ENCODE measurements around the gene TC2N. TPM values are rescaled to one million over a fixed set of nuclear protein-coding genes. Genes with fewer than 3 reads are reported as not detected.
"Not testable (repeated sequence)": the region's sequence is repeated elsewhere in the genome, so short reads cannot be mapped to it uniquely, and the experiment has no call there.

The TC2N gene
- total RNA-seq, 2 experiments from 2014 or later: 48.8 to 49.3 TPM

GRCh38 chr14:91877376-91877915 is 10.1 kb upstream of the TC2N start:
- POLR2A ChIA-PET: no interaction called here
- Mint-ChIP-seq H3K27me3 (no peaks in the 10 kb centered on the region), H3K36me3 (ENCODE audit: low read depth) (no peaks in the 10 kb centered on the region), H3K27ac (no peak overlapping the region), H3K4me1 (peaks cover 71% of the 10 kb centered on the region), H3K4me3 (no peak overlapping the region), H3K9me3 (ENCODE audit: low read depth) (no peaks in the 10 kb centered on the region)
- CTCF ChIA-PET: interaction anchor here (0.6 kb wide), 1 partner anchor 244 kb away, joined by 3 read pairs; the partner anchor contains the start of gene NDUFB1
- ATAC-seq (no peak), DNase-seq (no peak)
- intact Hi-C loops (cut with DNase I, micrococcal nuclease): no loop called here

DNA sequence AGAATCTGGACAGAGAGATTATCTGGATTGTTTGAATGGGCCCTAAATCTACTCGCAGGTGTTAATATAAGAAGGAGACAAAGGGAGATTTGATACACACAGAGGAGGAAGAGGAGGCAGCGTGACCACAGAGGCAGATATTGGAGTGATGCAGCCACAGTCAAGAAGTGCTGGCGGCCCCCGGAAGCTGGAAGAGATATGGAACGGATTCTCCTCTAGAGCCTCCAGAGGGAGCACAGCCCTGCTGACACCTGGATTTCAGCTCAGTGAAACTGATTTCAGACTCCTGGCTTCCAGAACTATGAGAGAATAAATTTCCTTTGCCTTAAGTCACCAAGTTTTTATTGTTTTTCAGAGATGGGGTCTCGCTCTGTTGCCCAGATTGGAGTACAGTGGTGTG is 9.2 kb upstream of the TC2N start:
- ATAC-seq: no peak
- POLR2A ChIA-PET: no interaction called here
- intact Hi-C loops (cut with DNase I, micrococcal nuclease): no loop called here
- CTCF ChIA-PET: no interaction called here
- no peak for DNase-seq
- Mint-ChIP-seq H3K27me3 (no peaks in the 10 kb centered on the region), H3K4me3 (no peak overlapping the region), H3K36me3 (ENCODE audit: low read depth) (no peaks in the 10 kb centered on the region), H3K4me1 (peaks cover 81% of the 10 kb centered on the region), H3K9me3 (ENCODE audit: low read depth) (no peaks in the 10 kb centered on the region), H3K27ac (no peak overlapping the region)

- Mint-ChIP-seq H3K4me1 (peaks cover 80% of the 10 kb centered on the region), H3K27me3 (no peaks in the 10 kb centered on the region), H3K9me3 (ENCODE audit: low read depth) (no peaks in the 10 kb centered on the region), H3K27ac (no peak overlapping the region), H3K4me3 (no peak overlapping the region), H3K36me3 (ENCODE audit: low read depth) (no peaks in the 10 kb centered on the region)
- no peak for DNase-seq
- intact Hi-C loops (cut with DNase I, micrococcal nuclease): loop anchor here in 1 of 2 experiments (1.0 kb wide), 1 partner anchor 8 kb away; no protein-coding TSS in a partner anchor
- ChIA-PET POLR2A (no interaction called here), CTCF (interaction anchor here (2.1 kb wide), 1 partner anchor 16 kb away, joined by 9 read pairs; no protein-coding TSS in a partner anchor)
- ATAC-seq: no peak
Measured at GRCh38 chr14:91875525-91876286, 8.4 kb upstream of the TC2N start.

DNA sequence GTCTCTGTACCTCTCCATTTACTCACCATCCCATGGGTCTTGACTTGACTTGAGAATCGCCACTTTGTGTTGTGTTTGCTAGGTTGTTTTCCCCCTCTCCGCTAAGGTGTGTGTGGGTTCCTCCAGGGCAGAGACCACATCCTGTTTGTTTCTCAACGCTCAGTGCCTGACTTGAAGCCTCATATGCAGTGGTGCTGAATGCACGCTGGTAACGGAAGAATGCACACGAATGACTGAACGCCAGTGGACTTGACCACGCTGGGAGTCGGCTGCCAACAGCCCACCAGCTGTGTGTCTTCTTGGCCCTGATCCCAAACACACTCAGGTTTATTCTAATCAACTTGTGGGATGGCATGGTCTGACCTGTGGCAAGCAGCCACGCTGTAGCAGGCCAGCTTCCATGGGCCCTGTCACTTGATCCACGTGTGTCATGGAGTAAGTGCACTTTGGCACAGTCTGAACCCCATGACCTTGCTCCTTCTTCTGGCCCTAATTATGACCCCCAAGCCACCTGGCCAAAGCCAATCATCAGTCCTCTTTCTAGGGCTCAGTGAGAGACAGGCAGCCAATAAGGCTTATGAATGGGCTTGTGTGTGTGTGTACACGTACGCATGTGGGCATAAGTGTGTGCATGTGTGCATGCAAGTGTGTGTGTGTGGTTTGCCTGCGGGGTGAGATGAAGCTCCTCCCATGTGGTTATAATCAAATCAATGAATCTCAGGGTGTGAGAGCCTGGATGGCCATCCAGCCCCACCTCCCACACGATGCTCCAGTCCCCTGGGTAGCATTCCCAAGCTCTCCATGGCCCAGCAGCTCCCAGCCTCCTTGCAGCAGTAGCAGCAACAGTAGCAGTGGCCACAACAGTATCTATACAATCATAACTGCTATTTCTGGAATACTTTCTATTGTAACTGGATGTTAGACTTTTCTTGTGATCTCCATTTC is 6.4 kb upstream of the TC2N start:
- ATAC-seq: peak; percentile 76
- intact Hi-C loops (cut with DNase I, micrococcal nuclease): loop anchor here (1.0 to 5.0 kb wide), 5 partner anchors 19 to 456 kb away; partner anchors contain the start of genes CCDC88C (in 1 of the 2) and PPP4R3A (in 1 of the 2)
- ChIA-PET POLR2A (no interaction called here), CTCF (interaction anchor here (0.6 to 2.1 kb wide), 10 partner anchors 12 to 625 kb away, joined by 3 to 9 read pairs (median 4); no protein-coding TSS in a partner anchor)
- H3K27me3 Mint-ChIP-seq: no peaks in the 10 kb centered on the region
- DNase-seq: peak; percentile 84
- H3K27ac Mint-ChIP-seq: peak overlapping the region; percentile 94
- no peaks in the 10 kb centered on the region for H3K36me3 Mint-ChIP-seq (ENCODE audit: low read depth)
- no peaks in the 10 kb centered on the region for H3K9me3 Mint-ChIP-seq (ENCODE audit: low read depth)
- H3K4me3 Mint-ChIP-seq: peak overlapping the region; percentile 67
- peaks cover 84% of the 10 kb centered on the region for H3K4me1 Mint-ChIP-seq

GRCh38 chr14:91872517-91873470 is 5.5 kb upstream of the TC2N start:
- H3K4me1 Mint-ChIP-seq: peaks cover 93% of the 10 kb centered on the region
- H3K27me3 Mint-ChIP-seq: no peaks in the 10 kb centered on the region
- peak overlapping the region; percentile 67 for H3K4me3 Mint-ChIP-seq
- CTCF ChIA-PET: interaction anchor here (0.9 to 1.5 kb wide), 5 partner anchors 11 to 43 kb away, joined by 3 to 7 read pairs (median 4); no protein-coding TSS in a partner anchor
- intact Hi-C loops (cut with DNase I, micrococcal nuclease): loop anchor here (1.0 to 5.0 kb wide), 5 partner anchors 20 to 455 kb away; partner anchors contain the start of genes CCDC88C (in 1 of the 2) and PPP4R3A (in 1 of the 2)
- ATAC-seq: no peak
- no peaks in the 10 kb centered on the region for H3K36me3 Mint-ChIP-seq (ENCODE audit: low read depth)
- H3K27ac Mint-ChIP-seq: peak overlapping the region; percentile 94
- POLR2A ChIA-PET: no interaction called here
- no peaks in the 10 kb centered on the region for H3K9me3 Mint-ChIP-seq (ENCODE audit: low read depth)
- peak; percentile 51 for DNase-seq

DNA sequence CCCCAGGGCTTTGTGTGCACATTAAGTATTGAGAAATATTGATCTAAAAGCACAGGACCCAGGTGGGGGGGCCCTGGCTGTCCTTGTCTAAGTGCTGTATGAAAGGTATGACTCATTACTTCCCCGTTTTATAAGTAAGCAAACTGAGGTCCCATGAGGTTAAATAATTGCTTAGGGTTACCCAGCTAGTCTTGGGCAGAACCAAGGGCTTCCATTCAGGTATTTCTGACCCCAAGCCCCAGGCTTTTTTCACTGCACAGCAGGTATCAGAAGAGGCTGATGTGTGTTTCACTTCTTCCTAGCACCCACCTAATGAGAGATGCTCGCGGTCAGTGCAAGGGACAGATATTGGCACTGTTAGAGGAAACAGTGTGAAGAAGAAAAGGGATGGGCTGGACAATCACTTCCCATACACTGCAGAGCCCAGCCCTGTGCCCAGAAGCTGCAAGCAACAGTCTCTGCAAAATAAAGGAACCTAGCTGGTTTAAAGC is 4.7 kb upstream of the TC2N start:
- peak overlapping the region; percentile 94 for H3K27ac Mint-ChIP-seq
- H3K4me3 Mint-ChIP-seq: peak overlapping the region; percentile 67
- peak; percentile 20 for ATAC-seq
- H3K27me3 Mint-ChIP-seq: no peaks in the 10 kb centered on the region
- POLR2A ChIA-PET: no interaction called here
- H3K9me3 Mint-ChIP-seq (ENCODE audit: low read depth): no peaks in the 10 kb centered on the region
- peak; percentile 73 for DNase-seq
- H3K36me3 Mint-ChIP-seq (ENCODE audit: low read depth): no peaks in the 10 kb centered on the region
- peaks cover 95% of the 10 kb centered on the region for H3K4me1 Mint-ChIP-seq
- CTCF ChIA-PET: interaction anchor here (1.1 to 1.5 kb wide), 5 partner anchors 9 to 43 kb away, joined by 3 to 7 read pairs (median 5); no protein-coding TSS in a partner anchor
- intact Hi-C loops (cut with DNase I, micrococcal nuclease): loop anchor here (2.0 to 5.0 kb wide), 4 partner anchors 21 to 455 kb away; partner anchors contain the start of genes CCDC88C (in 1 of the 2) and PPP4R3A (in 1 of the 2)

GRCh38 chr14:91871401-91871800 is 4.1 kb upstream of the TC2N start:
- POLR2A ChIA-PET; H3K27me3 Mint-ChIP-seq; DNase-seq; ATAC-seq; H3K36me3 Mint-ChIP-seq (ENCODE audit: low read depth); H3K4me3 Mint-ChIP-seq; H3K9me3 Mint-ChIP-seq (ENCODE audit: low read depth): not testable (repeated sequence)
- CTCF ChIA-PET: interaction anchor here (1.1 kb wide), 1 partner anchor 8 kb away, joined by 5 read pairs; no protein-coding TSS in a partner anchor
- Mint-ChIP-seq H3K27ac (peak overlapping the region; percentile 72), H3K4me1 (peaks cover 96% of the 10 kb centered on the region)
- intact Hi-C loops (cut with DNase I, micrococcal nuclease): loop anchor here in 1 of 2 experiments (5.0 kb wide), 2 partner anchors 106 to 454 kb away; partner anchors contain the start of gene CCDC88C

GRCh38 chr14:91870890-91871289 is 3.6 kb upstream of the TC2N start:
- ChIA-PET POLR2A (no interaction called here), CTCF (no interaction called here)
- intact Hi-C loops (cut with DNase I, micrococcal nuclease): loop anchor here in 1 of 2 experiments (5.0 kb wide), 2 partner anchors 106 to 454 kb away; partner anchors contain the start of gene CCDC88C
- H3K4me3 Mint-ChIP-seq: peak overlapping the region; percentile 60
- no peaks in the 10 kb centered on the region for H3K36me3 Mint-ChIP-seq (ENCODE audit: low read depth)
- no peak for DNase-seq
- ATAC-seq: no peak
- peaks cover 97% of the 10 kb centered on the region for H3K4me1 Mint-ChIP-seq
- no peaks in the 10 kb centered on the region for H3K9me3 Mint-ChIP-seq (ENCODE audit: low read depth)
- peak overlapping the region; percentile 97 for H3K27ac Mint-ChIP-seq
- no peaks in the 10 kb centered on the region for H3K27me3 Mint-ChIP-seq

GRCh38 chr14:91870001-91870400 is 2.7 kb upstream of the TC2N start:
- peak; percentile 76 for DNase-seq
- POLR2A ChIA-PET: no interaction called here
- CTCF ChIA-PET: interaction anchor here (0.6 to 1.0 kb wide), 2 partner anchors 32 to 220 kb away, joined by 3 read pairs; no protein-coding TSS in a partner anchor
- Mint-ChIP-seq H3K4me3 (peak overlapping the region; percentile 60), H3K27ac (peak overlapping the region; percentile 97), H3K9me3 (ENCODE audit: low read depth) (no peaks in the 10 kb centered on the region), H3K4me1 (peaks cover 92% of the 10 kb centered on the region), H3K36me3 (ENCODE audit: low read depth) (no peaks in the 10 kb centered on the region), H3K27me3 (no peaks in the 10 kb centered on the region)
- peak; percentile 40 for ATAC-seq
- intact Hi-C loops (cut with DNase I, micrococcal nuclease): loop anchor here in 1 of 2 experiments (5.0 kb wide), 2 partner anchors 107 to 453 kb away; partner anchors contain the start of gene CCDC88C

GRCh38 chr14:91869556-91869955 is 2.2 kb upstream of the TC2N start:
- intact Hi-C loops (cut with DNase I, micrococcal nuclease): loop anchor here (5.0 to 10.0 kb wide), 5 partner anchors 43 to 805 kb away; partner anchors contain the start of gene RPS6KA5 (in 1 of the 2)
- DNase-seq (no peak), ATAC-seq (no peak)
- POLR2A ChIA-PET: no interaction called here
- CTCF ChIA-PET: interaction anchor here (0.6 to 1.0 kb wide), 2 partner anchors 32 to 220 kb away, joined by 3 read pairs; no protein-coding TSS in a partner anchor
- Mint-ChIP-seq H3K27ac (peak overlapping the region; percentile 97), H3K4me3 (peak overlapping the region; percentile 60), H3K27me3 (no peaks in the 10 kb centered on the region), H3K9me3 (ENCODE audit: low read depth) (no peaks in the 10 kb centered on the region), H3K36me3 (ENCODE audit: low read depth) (no peaks in the 10 kb centered on the region), H3K4me1 (peaks cover 93% of the 10 kb centered on the region)

Data from activated CD4-positive, alpha-beta T cell treated with anti-CD3 and anti-CD28 coated beads for 36 hours (primary cell).